Suprapubic skin (tissue), 4 donors: ENCODE data around the gene LRG1. TPM values are rescaled to one million over a fixed set of nuclear protein-coding genes. Genes with fewer than 3 reads are reported as not detected.

ENCODE experiments used
- DNase-seq, 2 donors: peaks; one replicate each; pipeline ENCODE4 v3.0.0-alpha.2; 2019; ENCODE audit warnings: low spot score in 2 of 2
- H3K27ac ChIP-seq: fragments of 200-600 bp; sonication (generic); one replicate; pipeline ENCODE4 v1.5.1; 2019
- H3K27me3 ChIP-seq: fragments of 200-600 bp; sonication (generic); one replicate; pipeline ENCODE4 v1.5.1; 2019
- H3K36me3 ChIP-seq: fragments of 200-600 bp; sonication (generic); one replicate; pipeline ENCODE4 v1.5.1; 2019
- H3K4me1 ChIP-seq: fragments of 200-600 bp; sonication (generic); one replicate; pipeline ENCODE4 v1.5.1; 2019
- H3K4me3 ChIP-seq: fragments of 200-600 bp; sonication (generic); one replicate; pipeline ENCODE4 v1.5.1; 2019; ENCODE audit warnings: mild to moderate bottlenecking
- H3K9me3 ChIP-seq: fragments of 200-600 bp; sonication (generic); one replicate; pipeline ENCODE4 v1.5.1; 2019
- CTCF ChIP-seq, 2 donors: fragments of 200-600 bp in 1 of 2; fragments of 450-650 bp in 1 of 2; sonication (generic) in 1 of 2; IDR thresholded peaks; one replicate each; pipeline ENCODE4 v1.5.1; 2016 to 2019; ENCODE audit warnings: antibody characterized with exemption in 2 of 2, mild to moderate bottlenecking in 1 of 2, moderate library complexity in 1 of 2
- EP300 ChIP-seq: sonication (generic); formaldehyde crosslinking; IDR thresholded peaks from one replicate; pipeline ENCODE4 v1.6.1; 2017; ENCODE audit warnings: antibody characterized with exemption
- POLR2A ChIP-seq, 2 donors: fragments of 450-650 bp; IDR thresholded peaks; one replicate each; pipeline ENCODE4 v1.6.1; 2017; ENCODE audit warnings: antibody characterized with exemption in 2 of 2, mild to moderate bottlenecking in 2 of 2, moderate library complexity in 2 of 2
- POLR2AphosphoS5 ChIP-seq, 3 donors: sonication (generic); formaldehyde crosslinking; IDR thresholded peaks; one replicate each; pipeline ENCODE4 v1.6.1; 2017; ENCODE audit warnings: antibody characterized with exemption in 3 of 3
- WGBS: methylation state at CpG from one replicate; pipeline ENCODE4 v1.1.5; 2018; 5-methylcytosine and 5-hydroxymethylcytosine counted together
- total RNA-seq, 4 donors: library from RNA; depleted of rRNA; stranded (reverse); fragments of >200 nt; gene quantifications; one replicate each; pipeline ENCODE4 v1.1.0, GENCODE V29; 2016

Gene LRG1
- total RNA-seq, 4 donors from 2014 or later, result 4.5 to 8.0 (median 6.3) TPM

GRCh38 chr19:4517451-4518057 lies 22.3 kb downstream of the LRG1 start:
- 100% methylated on average over 3 of the region's 24 CpGs for WGBS
- H3K36me3 ChIP-seq, result no peaks in the 10 kb centered on the region

GRCh38 chr19:4516939-4517300 lies 22.9 kb downstream of the LRG1 start:
- H3K27ac ChIP-seq, result no peak overlapping the region
- DNase-seq, result no peak
- no peak overlapping the region for H3K4me3 ChIP-seq
- peaks cover 14% of the 10 kb centered on the region for H3K4me1 ChIP-seq
- peaks cover 7% of the 10 kb centered on the region for H3K27me3 ChIP-seq
- no peaks in the 10 kb centered on the region for H3K9me3 ChIP-seq
- H3K36me3 ChIP-seq, result no peaks in the 10 kb centered on the region
- no peak for TF ChIP-seq EP300
- no peak for TF ChIP-seq CTCF (IDR thresholded peaks at IDR 0.05)
- no peak for TF ChIP-seq POLR2AphosphoS5 (IDR thresholded peaks at IDR 0.05)
- no peak for TF ChIP-seq POLR2A (IDR thresholded peaks at IDR 0.05)
- 18% methylated on average over 4 of the region's 8 CpGs for WGBS

More at GRCh38 chr19:4517451-4518057, 22.3 kb downstream of the LRG1 start:
- Histone ChIP-seq H3K27ac (no peak overlapping the region), H3K27me3 (peaks cover 7% of the 10 kb centered on the region), H3K4me1 (peaks cover 14% of the 10 kb centered on the region), H3K4me3 (no peak overlapping the region), H3K9me3 (no peaks in the 10 kb centered on the region)
- DNase-seq, result no peak
- TF ChIP-seq POLR2AphosphoS5 (IDR thresholded peaks at IDR 0.05), result no peak
- no peak for TF ChIP-seq POLR2A (IDR thresholded peaks at IDR 0.05)
- no peak for TF ChIP-seq EP300
- TF ChIP-seq CTCF (IDR thresholded peaks at IDR 0.05), result no peak

- Histone ChIP-seq H3K9me3 (no peaks in the 10 kb centered on the region), H3K27ac (no peak overlapping the region), H3K4me3 (no peak overlapping the region), H3K36me3 (no peaks in the 10 kb centered on the region), H3K4me1 (peaks cover 14% of the 10 kb centered on the region), H3K27me3 (peaks cover 7% of the 10 kb centered on the region)
- DNase-seq, result no peak
- TF ChIP-seq CTCF (IDR thresholded peaks at IDR 0.05) (no peak), EP300 (no peak), POLR2A (IDR thresholded peaks at IDR 0.05) (no peak), POLR2AphosphoS5 (IDR thresholded peaks at IDR 0.05) (no peak)
- 65% methylated on average over 12 of the region's 14 CpGs for WGBS
Measured at GRCh38 chr19:4516199-4516938, 23.5 kb downstream of the LRG1 start.

- Histone ChIP-seq H3K4me1 (peaks cover 14% of the 10 kb centered on the region), H3K27ac (no peak overlapping the region), H3K36me3 (no peaks in the 10 kb centered on the region), H3K4me3 (no peak overlapping the region), H3K9me3 (no peaks in the 10 kb centered on the region), H3K27me3 (peaks cover 7% of the 10 kb centered on the region)
- TF ChIP-seq EP300 (no peak), CTCF (IDR thresholded peaks at IDR 0.05) (no peak), POLR2AphosphoS5 (IDR thresholded peaks at IDR 0.05) (no peak), POLR2A (IDR thresholded peaks at IDR 0.05) (no peak)
- 88% methylated on average over 5 of the region's 5 CpGs for WGBS
- DNase-seq, result no peak
Measured at GRCh38 chr19:4515732-4516131, 24.1 kb downstream of the LRG1 start.

GRCh38 chr19:4513248-4513647 lies 26.6 kb downstream of the LRG1 start:
- Histone ChIP-seq H3K4me1 (no peaks in the 10 kb centered on the region), H3K4me3 (no peak overlapping the region), H3K36me3 (no peaks in the 10 kb centered on the region), H3K27me3 (peaks cover 7% of the 10 kb centered on the region), H3K9me3 (no peaks in the 10 kb centered on the region), H3K27ac (no peak overlapping the region)
- TF ChIP-seq CTCF (IDR thresholded peaks at IDR 0.05), result no peak
- no peak for TF ChIP-seq POLR2AphosphoS5 (IDR thresholded peaks at IDR 0.05)
- TF ChIP-seq EP300, result no peak
- no peak for TF ChIP-seq POLR2A (IDR thresholded peaks at IDR 0.05)
- 80% methylated on average over 8 of the region's 17 CpGs for WGBS
- DNase-seq, result no peak
